GM23248 (cell line): Measurements from ENCODE around the gene SUGCT.
"Not testable (repeated sequence)": the region's sequence is repeated elsewhere in the genome, so short reads cannot be mapped to it uniquely, and the experiment has no call there.

ENCODE experiments used
- EZH2 ChIP-seq: fragments of 200-600 bp; sonication (generic); IDR thresholded peaks from 2 replicates; pipeline ENCODE4 v1.6.1; 2018; ENCODE audit warnings: antibody characterized with exemption, mild to moderate bottlenecking; ENCODE audit not compliant: insufficient read depth, poor library complexity, severe bottlenecking
- EZH2phosphoT487 ChIP-seq: fragments of 200-600 bp; sonication (generic); IDR thresholded peaks from 2 replicates; pipeline ENCODE4 v1.6.1; 2018; ENCODE audit warnings: antibody characterized with exemption, moderate library complexity, mild to moderate bottlenecking, low read depth; ENCODE audit not compliant: insufficient read depth

GRCh38 chr7:40414704-40415103, 279.9 kb downstream of the SUGCT start:
- TF ChIP-seq EZH2phosphoT487, EZH2: not testable (repeated sequence)
